SU-DHL-6 (cell line): ENCODE measurements around the gene MMP20.

Experiments
- H2AFZ ChIP-seq: fragments of 200-600 bp; sonication (generic); 2 replicates; pipeline ENCODE4 v1.6.1; 2014; ENCODE audit warnings: low read depth, mild to moderate bottlenecking, moderate library complexity, mixed read lengths, antibody characterized with exemption, low read length; ENCODE audit not compliant: severe bottlenecking
- H3F3A ChIP-seq: fragments of 200-600 bp; shearing (Covaris generic); 2 replicates; pipeline ENCODE4 v1.6.0; 2016; ENCODE audit warnings: antibody characterized with exemption, mild to moderate bottlenecking; ENCODE audit not compliant: insufficient read depth
- H3K27ac ChIP-seq: fragments of 200-600 bp; sonication (generic); 2 replicates; pipeline ENCODE4 v1.5.1; 2016; ENCODE audit warnings: low read depth, mild to moderate bottlenecking, low read length, moderate library complexity, mixed read lengths
- H3K27me3 ChIP-seq: fragments of 200-600 bp; sonication (generic), shearing (Covaris generic); 2 replicates; pipeline ENCODE4 v1.6.0; 2014; ENCODE audit warnings: mild to moderate bottlenecking, low read length
- H3K36me3 ChIP-seq: fragments of 200-600 bp; sonication (generic); 2 replicates; pipeline ENCODE4 v1.6.1; 2014; ENCODE audit warnings: mild to moderate bottlenecking, low read length, mixed read lengths
- H3K4me2 ChIP-seq: fragments of 300-600, 200-600 bp; shearing (Covaris generic), sonication (generic); 2 replicates; pipeline ENCODE4 v1.6.0; 2014; ENCODE audit warnings: low read length, low read depth, mild to moderate bottlenecking; ENCODE audit not compliant: poor library complexity, severe bottlenecking
- H3K4me3 ChIP-seq: fragments of 200-600 bp; sonication (generic); 2 replicates; pipeline ENCODE4 v1.5.1; 2014; ENCODE audit warnings: antibody characterized with exemption, low read length, mild to moderate bottlenecking, mixed read lengths; ENCODE audit not compliant: insufficient read depth, poor library complexity, severe bottlenecking
- H3K79me2 ChIP-seq: fragments of 200-600 bp; sonication (generic); 2 replicates; pipeline ENCODE4 v1.6.1; 2014; ENCODE audit warnings: mild to moderate bottlenecking, low read length, moderate library complexity; ENCODE audit not compliant: insufficient read depth
- H3K9ac ChIP-seq: fragments of 200-600 bp; sonication (generic); 2 replicates; pipeline ENCODE4 v1.7.0; 2014; ENCODE audit warnings: mild to moderate bottlenecking, low read length
- H3K9me2 ChIP-seq: fragments of 200-600 bp; sonication (generic); replicated peaks from 2 replicates; pipeline ENCODE4 v1.6.1; 2014; ENCODE audit warnings: low read length; ENCODE audit not compliant: insufficient read depth
- H3K9me3 ChIP-seq: fragments of 200-600 bp; sonication (generic); 2 replicates; pipeline ENCODE4 v1.6.1; 2014; ENCODE audit warnings: low read length, mixed read lengths; ENCODE audit not compliant: insufficient read depth
- H4K20me1 ChIP-seq: fragments of 200-600 bp; sonication (generic); 2 replicates; pipeline ENCODE4 v1.6.1; 2014; ENCODE audit warnings: low read depth, mild to moderate bottlenecking, antibody characterized with exemption, low read length, moderate library complexity, mixed read lengths
- CTCF ChIP-seq: fragments of 200-600 bp; sonication (generic); IDR thresholded peaks from one replicate; pipeline ENCODE4 v1.5.1; 2017; ENCODE audit warnings: antibody characterized with exemption, mild to moderate bottlenecking, low read length, moderate library complexity; ENCODE audit not compliant: insufficient read depth, poor library complexity, severe bottlenecking
- EZH2phosphoT487 ChIP-seq: fragments of 200-600 bp; sonication (generic), shearing (Covaris generic); conservative IDR thresholded peaks from 2 replicates; pipeline ENCODE4 v1.6.1; 2018; ENCODE audit warnings: mild to moderate bottlenecking, antibody characterized with exemption, low read length, moderate library complexity, mixed read lengths

MMP20 gene

GRCh38 chr11:102623128-102623527 is 2.0 kb downstream of the MMP20 start:
- Histone ChIP-seq H3K27ac (no peak overlapping the region), H3K9ac (no peak overlapping the region), H3K4me3 (no peak overlapping the region), H3K9me3 (no peaks in the 10 kb centered on the region), H3K79me2 (no peaks in the 10 kb centered on the region), H2AFZ (no peak overlapping the region), H3F3A (no peaks in the 10 kb centered on the region), H3K4me2 (no peak overlapping the region), H3K27me3 (no peaks in the 10 kb centered on the region), H4K20me1 (no peaks in the 10 kb centered on the region), H3K36me3 (no peaks in the 10 kb centered on the region), H3K9me2 (no peaks in the 10 kb centered on the region)
- TF ChIP-seq CTCF: no peak
- TF ChIP-seq EZH2phosphoT487: no peak

- H3K27me3 ChIP-seq: no peaks in the 10 kb centered on the region
- no peaks in the 10 kb centered on the region for H3K9me3 ChIP-seq
- H2AFZ ChIP-seq: no peak overlapping the region
- H3K27ac ChIP-seq: no peak overlapping the region
- H3K36me3 ChIP-seq: no peaks in the 10 kb centered on the region
- no peak overlapping the region for H3K9ac ChIP-seq
- no peak overlapping the region for H3K4me3 ChIP-seq
- H3K79me2 ChIP-seq: no peaks in the 10 kb centered on the region
- H4K20me1 ChIP-seq: no peaks in the 10 kb centered on the region
- no peak overlapping the region for H3K4me2 ChIP-seq
- H3F3A ChIP-seq: no peaks in the 10 kb centered on the region
- H3K9me2 ChIP-seq: no peaks in the 10 kb centered on the region
- TF ChIP-seq EZH2phosphoT487 (no peak), CTCF (no peak)
Measured at GRCh38 chr11:102622258-102622657, 2.9 kb downstream of the MMP20 start.

GRCh38 chr11:102620818-102621561 is 4.1 kb downstream of the MMP20 start:
- Histone ChIP-seq H3K36me3 (no peaks in the 10 kb centered on the region), H3K79me2 (no peaks in the 10 kb centered on the region), H3K4me3 (no peak overlapping the region), H3K27ac (no peak overlapping the region), H3K9me2 (no peaks in the 10 kb centered on the region), H3F3A (no peaks in the 10 kb centered on the region), H3K9ac (no peak overlapping the region), H4K20me1 (no peaks in the 10 kb centered on the region), H3K27me3 (no peaks in the 10 kb centered on the region), H3K4me2 (no peak overlapping the region), H2AFZ (no peak overlapping the region), H3K9me3 (no peaks in the 10 kb centered on the region)
- no peak for TF ChIP-seq CTCF
- no peak for TF ChIP-seq EZH2phosphoT487
